GM21576 (cell line): ENCODE data around the gene HES2.
"Not testable (repeated sequence)": the region's sequence is repeated elsewhere in the genome, so short reads cannot be mapped to it uniquely, and the experiment has no call there.

Source experiments
- ATAC-seq: cut with Tn5 transposase; IDR thresholded peaks from one replicate; pipeline ENCODE4 v1.9.1; 2021; ENCODE audit warnings: mild to moderate bottlenecking, moderate library complexity; ENCODE audit not compliant: unreplicated experiment

Gene HES2

GRCh38 chr1:6454856-6455751, 35.4 kb upstream of the HES2 start:
- no peak for ATAC-seq

- not testable (repeated sequence) for ATAC-seq
These were observed 34.5 kb upstream of the HES2 start for GRCh38 chr1:6453895-6454855.

GRCh38 chr1:6450943-6451373, 31.2 kb upstream of the HES2 start:
- ATAC-seq = no peak

- ATAC-seq = not testable (repeated sequence)
These were observed 30.8 kb upstream of the HES2 start for GRCh38 chr1:6450486-6450885.

GRCh38 chr1:6450005-6450450, 30.3 kb upstream of the HES2 start:
- no peak for ATAC-seq

GRCh38 chr1:6448749-6449631, 29.3 kb upstream of the HES2 start:
- ATAC-seq = no peak

- no peak for ATAC-seq
These were observed 28.4 kb upstream of the HES2 start for GRCh38 chr1:6447818-6448748.

GRCh38 chr1:6447016-6447817, 27.5 kb upstream of the HES2 start:
- no peak for ATAC-seq

GRCh38 chr1:6446665-6447015, 26.9 kb upstream of the HES2 start:
- no peak for ATAC-seq

GRCh38 chr1:6445929-6446328, 26.2 kb upstream of the HES2 start:
- not testable (repeated sequence) for ATAC-seq

- ATAC-seq = no peak
These were observed 25.5 kb upstream of the HES2 start for GRCh38 chr1:6445062-6445763.

- ATAC-seq = no peak
These were observed 24.7 kb upstream of the HES2 start for GRCh38 chr1:6444377-6444776.

GRCh38 chr1:6443339-6444115, 23.8 kb upstream of the HES2 start:
- no peak for ATAC-seq

- ATAC-seq = no peak
These were observed 21.9 kb upstream of the HES2 start for GRCh38 chr1:6441586-6441985.

- ATAC-seq = no peak
These were observed 20.7 kb upstream of the HES2 start for GRCh38 chr1:6440198-6441126.

- no peak for ATAC-seq
These were observed 18.4 kb upstream of the HES2 start for GRCh38 chr1:6438047-6438525.
